GM06990 (cell line): ENCODE measurements around the gene APOD.

Source experiments
- DNase-seq: peaks from one replicate; pipeline ENCODE4 v3.0.0-alpha.2; 2011; ENCODE audit not compliant: insufficient read length; ENCODE audit errors: extremely low read depth
- H3K27me3 ChIP-seq: replicated peaks from 2 replicates; pipeline ENCODE4 v1.6.0; 2011; ENCODE audit warnings: low read length; ENCODE audit not compliant: control insufficient read depth, insufficient read depth
- H3K36me3 ChIP-seq: 2 replicates; pipeline ENCODE4 v1.5.1; 2011; ENCODE audit warnings: low read length; ENCODE audit not compliant: control insufficient read depth, insufficient read depth
- H3K4me3 ChIP-seq: replicated peaks from 2 replicates; pipeline ENCODE4 v1.5.1; 2011; ENCODE audit warnings: low read depth, mild to moderate bottlenecking, control low read depth, low read length
- TF ChIP-seq, protein P1 (sequence below): IDR thresholded peaks from 2 replicates; pipeline ENCODE4 v1.5.1; 2011; ENCODE audit warnings: low read length, control low read depth, mild to moderate bottlenecking, inconsistent platforms; ENCODE audit not compliant: insufficient read depth, poor library complexity, severe bottlenecking

Gene APOD

DNA sequence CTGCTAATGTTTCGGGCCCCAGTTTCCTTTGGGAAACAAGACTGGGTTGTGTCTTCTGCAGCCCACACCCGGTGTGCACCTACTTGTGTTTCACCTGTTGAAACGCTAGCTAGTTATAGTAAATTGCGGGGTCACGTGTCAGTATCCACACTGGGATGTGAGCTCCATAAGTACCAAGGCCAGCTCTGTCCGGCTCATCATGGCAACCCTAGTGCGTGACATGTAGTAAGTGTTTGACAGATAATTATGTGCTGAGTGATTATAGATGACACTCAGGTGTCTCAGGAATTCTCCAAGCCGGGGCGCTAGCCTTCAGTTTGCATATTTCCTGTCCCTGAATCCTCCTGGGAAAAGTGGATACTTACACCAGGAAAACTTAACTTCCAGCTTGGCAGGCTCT lies 12.8 kb downstream of the APOD start:
- TF ChIP-seq, protein P1, sequence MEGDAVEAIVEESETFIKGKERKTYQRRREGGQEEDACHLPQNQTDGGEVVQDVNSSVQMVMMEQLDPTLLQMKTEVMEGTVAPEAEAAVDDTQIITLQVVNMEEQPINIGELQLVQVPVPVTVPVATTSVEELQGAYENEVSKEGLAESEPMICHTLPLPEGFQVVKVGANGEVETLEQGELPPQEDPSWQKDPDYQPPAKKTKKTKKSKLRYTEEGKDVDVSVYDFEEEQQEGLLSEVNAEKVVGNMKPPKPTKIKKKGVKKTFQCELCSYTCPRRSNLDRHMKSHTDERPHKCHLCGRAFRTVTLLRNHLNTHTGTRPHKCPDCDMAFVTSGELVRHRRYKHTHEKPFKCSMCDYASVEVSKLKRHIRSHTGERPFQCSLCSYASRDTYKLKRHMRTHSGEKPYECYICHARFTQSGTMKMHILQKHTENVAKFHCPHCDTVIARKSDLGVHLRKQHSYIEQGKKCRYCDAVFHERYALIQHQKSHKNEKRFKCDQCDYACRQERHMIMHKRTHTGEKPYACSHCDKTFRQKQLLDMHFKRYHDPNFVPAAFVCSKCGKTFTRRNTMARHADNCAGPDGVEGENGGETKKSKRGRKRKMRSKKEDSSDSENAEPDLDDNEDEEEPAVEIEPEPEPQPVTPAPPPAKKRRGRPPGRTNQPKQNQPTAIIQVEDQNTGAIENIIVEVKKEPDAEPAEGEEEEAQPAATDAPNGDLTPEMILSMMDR: no peak
- DNase-seq: no peak
- Histone ChIP-seq H3K4me3 (no peak overlapping the region), H3K36me3 (no peaks in the 10 kb centered on the region), H3K27me3 (no peaks in the 10 kb centered on the region)

DNA sequence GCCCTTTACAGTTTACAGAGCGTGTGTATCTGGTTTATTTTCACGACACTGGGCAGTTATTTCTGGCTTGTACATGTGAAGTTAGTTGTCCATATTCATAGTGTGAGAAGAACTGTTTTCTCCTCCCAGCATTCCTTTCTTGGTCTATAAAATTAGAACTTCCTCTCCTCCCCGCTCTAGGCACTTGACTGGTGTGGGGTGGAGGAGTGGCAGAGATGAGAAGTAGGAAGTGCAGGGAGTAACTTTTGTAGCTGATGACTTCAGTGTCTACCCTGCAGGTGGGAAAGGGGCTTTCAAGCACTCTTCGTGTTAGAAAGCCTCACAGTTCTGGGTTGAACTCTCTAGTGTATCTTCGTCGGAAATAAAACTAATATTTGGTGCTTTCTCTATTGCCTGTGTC lies 13.4 kb downstream of the APOD start:
- DNase-seq: no peak
- Histone ChIP-seq H3K27me3 (no peaks in the 10 kb centered on the region), H3K4me3 (no peak overlapping the region), H3K36me3 (no peaks in the 10 kb centered on the region)
- TF ChIP-seq, protein P1: no peak

DNA sequence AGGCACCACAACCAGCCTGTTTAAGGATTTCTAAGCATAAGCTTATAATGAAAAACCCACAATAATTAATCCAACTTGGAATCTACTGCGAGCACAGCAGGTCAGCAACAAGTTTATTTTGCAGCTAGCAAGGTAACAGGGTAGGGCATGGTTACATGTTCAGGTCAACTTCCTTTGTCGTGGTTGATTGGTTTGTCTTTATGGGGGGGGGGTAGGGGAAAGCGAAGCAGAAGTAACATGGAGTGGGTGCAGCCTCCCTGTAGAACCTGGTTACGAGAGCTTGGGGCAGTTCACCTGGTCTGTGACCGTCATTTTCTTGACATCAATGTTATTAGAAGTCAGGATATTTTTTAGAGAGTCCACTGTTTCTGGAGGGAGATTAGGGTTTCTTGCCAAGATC lies 15.1 kb downstream of the APOD start:
- Histone ChIP-seq H3K4me3 (no peak overlapping the region), H3K36me3 (no peaks in the 10 kb centered on the region), H3K27me3 (no peaks in the 10 kb centered on the region)
- no peak for DNase-seq
- TF ChIP-seq, protein P1: no peak

DNA sequence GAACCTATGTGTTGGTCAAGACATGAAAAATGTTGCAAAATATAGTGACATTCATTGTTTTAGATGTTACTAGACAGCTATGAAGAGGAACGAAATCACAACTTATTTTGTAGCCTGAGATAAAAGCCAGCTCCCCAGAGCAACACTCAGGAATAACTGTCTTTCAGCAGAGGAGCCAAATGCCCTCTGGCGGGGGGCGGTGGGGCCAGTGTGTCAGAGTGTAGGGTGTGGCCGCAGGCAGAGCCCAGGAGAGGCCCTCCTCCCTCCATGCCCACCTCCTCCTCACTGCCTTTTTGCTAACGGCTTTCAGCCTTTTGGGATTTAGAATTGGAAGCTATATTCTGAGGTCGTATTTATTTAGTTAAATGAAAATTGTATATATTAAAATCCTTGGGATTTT lies 16.9 kb downstream of the APOD start:
- Histone ChIP-seq H3K36me3 (no peaks in the 10 kb centered on the region), H3K4me3 (no peak overlapping the region), H3K27me3 (no peaks in the 10 kb centered on the region)
- no peak for DNase-seq
- TF ChIP-seq, protein P1: no peak

DNA sequence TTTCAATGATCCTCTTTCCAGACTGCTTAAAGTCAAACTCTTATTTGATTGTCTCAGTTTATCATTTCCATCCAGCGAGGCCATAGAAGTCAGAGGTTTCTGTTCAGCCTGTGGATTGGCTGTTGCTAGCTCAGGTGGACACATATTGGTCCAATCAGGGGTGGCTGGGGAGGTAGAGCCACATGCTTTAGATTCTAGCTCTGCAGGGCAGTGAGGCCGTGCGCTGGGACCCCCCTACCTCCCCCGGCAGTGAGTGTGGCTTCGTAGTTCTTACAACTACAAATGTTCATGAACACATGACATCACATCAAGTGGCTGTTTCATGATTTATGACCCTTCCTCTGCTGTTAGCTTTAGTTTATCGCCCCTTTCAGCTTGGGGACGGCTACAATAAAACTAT lies 18.0 kb downstream of the APOD start:
- TF ChIP-seq, protein P1: no peak
- DNase-seq: no peak
- no peaks in the 10 kb centered on the region for H3K27me3 ChIP-seq
- H3K4me3 ChIP-seq: no peak overlapping the region
- H3K36me3 ChIP-seq: no peaks in the 10 kb centered on the region

DNA sequence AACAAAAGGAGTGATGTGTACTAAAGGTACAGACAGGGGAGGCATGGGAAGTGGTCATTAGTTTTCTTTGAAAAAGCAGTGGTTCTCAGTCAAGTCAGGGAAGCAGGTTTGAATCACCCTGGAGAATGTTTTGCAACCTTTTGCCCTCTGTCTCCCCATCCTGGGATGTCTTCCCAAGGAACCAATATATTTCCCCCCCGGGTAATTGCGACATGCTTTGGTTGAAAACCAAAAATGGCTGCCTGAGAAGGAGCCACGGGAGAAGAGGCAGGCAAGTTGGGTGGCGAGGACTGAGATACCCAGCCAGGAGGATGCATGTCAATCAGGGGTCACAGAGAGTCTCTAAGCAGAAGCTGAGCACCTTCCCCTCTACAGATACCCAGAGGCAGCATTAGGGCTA lies 20.4 kb downstream of the APOD start:
- Histone ChIP-seq H3K36me3 (no peaks in the 10 kb centered on the region), H3K4me3 (no peak overlapping the region), H3K27me3 (no peaks in the 10 kb centered on the region)
- no peak for DNase-seq
- TF ChIP-seq, protein P1: no peak
